Measurements from ENCODE around the gene LCN10. TPM values are rescaled to one million over a fixed set of nuclear protein-coding genes. Genes with fewer than 3 reads are reported as not detected.

Gene LCN10
- total and polyA plus RNA-seq, 9 of the 15 experiments (the other 6 are each of a cell fraction or from before 2014, with no cell fraction given): 0.10 to 0.21 (median 0.14) TPM; not detected in 6

GRCh38 chr9:136694163-136694871 lies 48.4 kb downstream of the LCN10 start (continued):
- TF ChIP-seq ZNF592 (IDR thresholded peaks at IDR 0.05) (0 out of 2 replicates have a peak, but pooled peaks have one; percentile 41), CHD2 (IDR thresholded peaks at IDR 0.05; ENCODE audit: low read depth, low read length) (no peak), ZNF699 (CRISPR knock-in tag; IDR thresholded peaks at IDR 0.05; ENCODE audit: insufficient replicate concordance) (no peak), SMC3 (conservative IDR thresholded peaks at IDR 0.05; ENCODE audit: insufficient read depth, low read depth, low read length) (peak; percentile 74), ZNF318 (IDR thresholded peaks at IDR 0.05; ENCODE audit: borderline replicate concordance in 1 of 2, low read depth in 1 of 2) (no peak), U2AF1 (optimal IDR thresholded peaks at IDR 0.05; ENCODE audit: low read depth, low read length) (no peak), MTA3 (IDR thresholded peaks at IDR 0.05; ENCODE audit: borderline replicate concordance) (no peak), MNT (conservative IDR thresholded peaks at IDR 0.05) (peak in 1 of 2 experiments; percentile 24; a peak in 1 of 4 replicates), MECOM (CRISPR knock-in tag; IDR thresholded peaks at IDR 0.05) (no peak), ZC3H8 (IDR thresholded peaks at IDR 0.05) (no peak), NFIX (CRISPR knock-in tag; IDR thresholded peaks at IDR 0.05; ENCODE audit: low read depth) (no peak), HNRNPL (IDR thresholded peaks at IDR 0.05; ENCODE audit: low read depth, low read length) (0 out of 2 replicates have a peak, but pooled peaks have one; percentile 50)
